Activated CD8-positive, alpha-beta memory T cell treated with anti-CD3 and anti-CD28 coated beads, Interleukin-2, amount 50 U/mL, for 1 hour (primary cell): ENCODE measurements around the gene SYT13.

Source experiments
- DNase-seq: peaks from one replicate; pipeline ENCODE4 v3.0.0-alpha.2; 2020; ENCODE audit errors: extremely low read depth

The SYT13 gene

GRCh38 chr11:45285930-45286632 is at the start of gene SYT13:
SYT13 (minus strand) TSS chr11:45286341; CDS start chr11:45286207, 134 bp downstream.
- no peak for DNase-seq

GRCh38 chr11:45335434-45335833 is 49.3 kb upstream of the SYT13 start:
- no peak for DNase-seq

GRCh38 chr11:45334836-45335235 is 48.7 kb upstream of the SYT13 start:
- no peak for DNase-seq

GRCh38 chr11:45334410-45334809 is 48.3 kb upstream of the SYT13 start:
- DNase-seq: no peak

GRCh38 chr11:45333001-45333971 is 47.1 kb upstream of the SYT13 start:
- DNase-seq: no peak

- no peak for DNase-seq
These were observed 46.3 kb upstream of the SYT13 start for GRCh38 chr11:45332276-45332934.

- no peak for DNase-seq
These were observed 45.7 kb upstream of the SYT13 start for GRCh38 chr11:45331839-45332238.

GRCh38 chr11:45328726-45329125 is 42.6 kb upstream of the SYT13 start:
- DNase-seq: no peak

- DNase-seq: no peak
These were observed 38.3 kb upstream of the SYT13 start for GRCh38 chr11:45324459-45324858.

GRCh38 chr11:45323601-45324249 is 37.6 kb upstream of the SYT13 start:
- DNase-seq: no peak

GRCh38 chr11:45322891-45323600 is 36.9 kb upstream of the SYT13 start:
- no peak for DNase-seq

GRCh38 chr11:45322111-45322705 is 36.1 kb upstream of the SYT13 start:
- DNase-seq: no peak

- no peak for DNase-seq
These were observed 35.5 kb upstream of the SYT13 start for GRCh38 chr11:45321669-45322068.

- no peak for DNase-seq
These were observed 35.0 kb upstream of the SYT13 start for GRCh38 chr11:45321031-45321595.

- no peak for DNase-seq
These were observed 34.2 kb upstream of the SYT13 start for GRCh38 chr11:45320371-45320770.

GRCh38 chr11:45319077-45319476 is 32.9 kb upstream of the SYT13 start:
- no peak for DNase-seq

- no peak for DNase-seq
These were observed 32.4 kb upstream of the SYT13 start for GRCh38 chr11:45318516-45318915.

GRCh38 chr11:45316258-45316657 is 30.1 kb upstream of the SYT13 start:
- DNase-seq: no peak

GRCh38 chr11:45314900-45315299 is 28.8 kb upstream of the SYT13 start:
- no peak for DNase-seq

- no peak for DNase-seq
These were observed 27.2 kb upstream of the SYT13 start for GRCh38 chr11:45313171-45313865.
